Upper lobe of right lung (tissue), 1 donor: ENCODE measurements around the gene TSG101. TPM values are rescaled to one million over a fixed set of nuclear protein-coding genes. Genes with fewer than 3 reads are reported as not detected.

Source experiments
- ATAC-seq: fragments of 200-7000 bp; cut with Tn5 transposase; one replicate; pipeline ENCODE4 v1.9.1; 2020; ENCODE audit warnings: mild to moderate bottlenecking, moderate library complexity
- DNase-seq: peaks from one replicate; pipeline ENCODE4 v3.0.0-alpha.2; 2020
- H3K27ac ChIP-seq: fragments of 200-600 bp; one replicate; pipeline ENCODE4 v1.8.0; 2022
- H3K27me3 ChIP-seq: fragments of 200-600 bp; one replicate; pipeline ENCODE4 v1.8.0; 2022; ENCODE audit warnings: mild to moderate bottlenecking
- H3K36me3 ChIP-seq: fragments of 200-600 bp; one replicate; pipeline ENCODE4 v1.8.0; 2022
- H3K4me1 ChIP-seq: fragments of 200-600 bp; one replicate; pipeline ENCODE4 v1.8.0; 2022
- H3K4me3 ChIP-seq: fragments of 200-600 bp; one replicate; pipeline ENCODE4 v1.8.0; 2022; ENCODE audit warnings: mild to moderate bottlenecking
- H3K9me3 ChIP-seq: fragments of 200-600 bp; one replicate; pipeline ENCODE4 v1.8.0; 2022
- CTCF ChIP-seq: fragments of 200-600 bp; IDR thresholded peaks from one replicate; pipeline ENCODE4 v1.8.0; 2022; ENCODE audit warnings: antibody characterized with exemption
- intact Hi-C: fragments of 100-400 bp; cut with DNase I; formaldehyde crosslinking; loops from one replicate; pipeline ENCODE4 v1.11.0; 2022
- total RNA-seq: library from RNA; stranded (reverse); fragmentation: NEBNext Ultra II Directional; extraction: Animal tissue kit (Norgen Biotek cat#: 25700); gene quantifications from one replicate; pipeline ENCODE4 v1.2.1, GENCODE V29; 2021
- donor health status: DM: no; HTN: yes; CAD: no; lungs with severe emphysema.

The TSG101 gene
- total RNA-seq, 1 donor from 2014 or later, result 46.6 TPM

GRCh38 chr11:18466402-18466801, 60.3 kb downstream of the TSG101 start:
- Histone ChIP-seq H3K9me3 (no peaks in the 10 kb centered on the region), H3K27ac (no peak overlapping the region), H3K36me3 (no peaks in the 10 kb centered on the region), H3K4me1 (peaks cover 13% of the 10 kb centered on the region), H3K4me3 (no peak overlapping the region), H3K27me3 (no peaks in the 10 kb centered on the region)
- intact Hi-C loops, result no loop called here
- ATAC-seq, result no peak
- DNase-seq, result no peak
- TF ChIP-seq CTCF, result no peak

GRCh38 chr11:18463439-18463838, 63.3 kb downstream of the TSG101 start:
- intact Hi-C loops, result no loop called here
- no peak for TF ChIP-seq CTCF
- H3K36me3 ChIP-seq, result no peaks in the 10 kb centered on the region
- no peaks in the 10 kb centered on the region for H3K27me3 ChIP-seq
- H3K4me1 ChIP-seq, result no peaks in the 10 kb centered on the region
- no peak overlapping the region for H3K4me3 ChIP-seq
- ATAC-seq (no peak), DNase-seq (no peak)
- H3K27ac ChIP-seq, result no peak overlapping the region
- H3K9me3 ChIP-seq, result no peaks in the 10 kb centered on the region

- Histone ChIP-seq H3K36me3 (no peaks in the 10 kb centered on the region), H3K9me3 (no peaks in the 10 kb centered on the region), H3K4me1 (no peaks in the 10 kb centered on the region), H3K27ac (no peak overlapping the region), H3K27me3 (no peaks in the 10 kb centered on the region), H3K4me3 (no peak overlapping the region)
- no peak for ATAC-seq
- no peak for TF ChIP-seq CTCF
- no peak for DNase-seq
- intact Hi-C loops, result no loop called here
Measured at GRCh38 chr11:18461909-18462308, 64.8 kb downstream of the TSG101 start.

GRCh38 chr11:18459634-18460033, 67.1 kb downstream of the TSG101 start:
- DNase-seq, result no peak
- no peak overlapping the region for H3K27ac ChIP-seq
- no peaks in the 10 kb centered on the region for H3K9me3 ChIP-seq
- H3K36me3 ChIP-seq, result no peaks in the 10 kb centered on the region
- no peaks in the 10 kb centered on the region for H3K4me1 ChIP-seq
- intact Hi-C loops, result no loop called here
- no peak for ATAC-seq
- H3K27me3 ChIP-seq, result no peaks in the 10 kb centered on the region
- H3K4me3 ChIP-seq, result no peak overlapping the region
- no peak for TF ChIP-seq CTCF

- H3K36me3 ChIP-seq, result no peaks in the 10 kb centered on the region
- no peak overlapping the region for H3K4me3 ChIP-seq
- intact Hi-C loops, result no loop called here
- ATAC-seq (no peak), DNase-seq (no peak)
- no peak overlapping the region for H3K27ac ChIP-seq
- H3K4me1 ChIP-seq, result no peaks in the 10 kb centered on the region
- no peaks in the 10 kb centered on the region for H3K27me3 ChIP-seq
- no peaks in the 10 kb centered on the region for H3K9me3 ChIP-seq
- TF ChIP-seq CTCF, result no peak
Measured at GRCh38 chr11:18457450-18457849, 69.3 kb downstream of the TSG101 start.

- no peaks in the 10 kb centered on the region for H3K36me3 ChIP-seq
- DNase-seq (no peak), ATAC-seq (peak; percentile 34)
- H3K27me3 ChIP-seq, result no peaks in the 10 kb centered on the region
- H3K4me1 ChIP-seq, result no peaks in the 10 kb centered on the region
- H3K4me3 ChIP-seq, result no peak within 1 kb of the TSS
- H3K27ac ChIP-seq, result no peak within 1 kb of the TSS
- H3K9me3 ChIP-seq, result no peaks in the 10 kb centered on the region
- intact Hi-C loops, result no loop called here
- no peak for TF ChIP-seq CTCF
Measured at GRCh38 chr11:18455686-18456372, 70.9 kb downstream of the TSG101 start, which contains the start of gene LDHAL6A. LDHAL6A (plus strand) TSS chr11:18455856; CDS start chr11:18456681, 825 bp downstream.
